GM12878 (cell line): Measurements from ENCODE around the gene ZNF678. TPM values are rescaled to one million over a fixed set of nuclear protein-coding genes. Genes with fewer than 3 reads are reported as not detected.

Experiments
- ATF3 ChIP-seq: IDR thresholded peaks from 2 replicates; pipeline ENCODE4 v1.6.1; 2011; ENCODE audit warnings: low read depth, mild to moderate bottlenecking, low read length, moderate library complexity, borderline replicate concordance; ENCODE audit errors: extremely low read depth
- CBFB ChIP-seq: IDR thresholded peaks from 2 replicates; pipeline ENCODE4 v1.6.1; 2016; ENCODE audit warnings: antibody characterized with exemption, low read depth
- CUX1 ChIP-seq: IDR thresholded peaks from 2 replicates; pipeline ENCODE4 v1.6.1; 2012; ENCODE audit warnings: improper control_type of control experiment, low read depth, low read length; ENCODE audit not compliant: insufficient replicate concordance
- E2F4 ChIP-seq: IDR thresholded peaks from 2 replicates; pipeline ENCODE4 v1.6.1; 2012; ENCODE audit warnings: low read depth, low read length, improper control_type of control experiment
- GATAD2B ChIP-seq: fragments of 450-650 bp; conservative IDR thresholded peaks from 2 replicates; pipeline ENCODE4 v1.6.1; 2017; ENCODE audit warnings: low read depth, mild to moderate bottlenecking, moderate library complexity
- IRF5 ChIP-seq: fragments of 450-650 bp; IDR thresholded peaks from 2 replicates; pipeline ENCODE4 v1.6.1; 2017; ENCODE audit warnings: borderline replicate concordance
- LARP7 ChIP-seq: fragments of 450-650 bp; IDR thresholded peaks from 2 replicates; pipeline ENCODE4 v1.6.1; 2017; ENCODE audit warnings: mild to moderate bottlenecking
- MTA3 ChIP-seq: IDR thresholded peaks from 2 replicates; pipeline ENCODE4 v1.6.1; 2012; ENCODE audit warnings: low read length, inconsistent platforms, borderline replicate concordance
- MYC ChIP-seq: IDR thresholded peaks from 2 replicates; pipeline ENCODE4 v1.6.1; 2011; ENCODE audit warnings: mild to moderate bottlenecking, low read length, moderate library complexity, inconsistent platforms; ENCODE audit not compliant: insufficient read depth, insufficient replicate concordance, insufficient read length, severe bottlenecking
- NRF1 ChIP-seq: conservative IDR thresholded peaks from 2 replicates; pipeline ENCODE4 v1.6.1; 2011; ENCODE audit warnings: mild to moderate bottlenecking, low read depth, low read length, improper control_type of control experiment
- PML ChIP-seq: IDR thresholded peaks from 2 replicates; pipeline ENCODE4 v1.6.1; 2012; ENCODE audit warnings: low read length, inconsistent platforms
- RAD51 ChIP-seq: fragments of 450-650 bp; IDR thresholded peaks from 2 replicates; pipeline ENCODE4 v1.6.1; 2016; ENCODE audit warnings: moderate library complexity, mild to moderate bottlenecking, inconsistent platforms
- RBBP5 ChIP-seq: fragments of 200-600 bp; sonication (generic); conservative IDR thresholded peaks from 2 replicates; pipeline ENCODE4 v1.6.1; 2016
- SMAD1 ChIP-seq: fragments of 450-650 bp; IDR thresholded peaks from 2 replicates; pipeline ENCODE4 v1.6.1; 2018; ENCODE audit warnings: mild to moderate bottlenecking, low read depth; ENCODE audit not compliant: partially characterized antibody
- SMARCA5 ChIP-seq: fragments of 450-650 bp; IDR thresholded peaks from 2 replicates; pipeline ENCODE4 v1.6.1; 2017; ENCODE audit warnings: mild to moderate bottlenecking
- SPI1 ChIP-seq: IDR thresholded peaks from 2 replicates; pipeline ENCODE4 v1.6.1; 2011; ENCODE audit warnings: low read depth, mild to moderate bottlenecking, low read length, moderate library complexity, borderline replicate concordance; ENCODE audit not compliant: insufficient read depth
- YY1 ChIP-seq: IDR thresholded peaks from 2 replicates; pipeline ENCODE4 v1.6.1; 2011; ENCODE audit warnings: low read depth, mild to moderate bottlenecking, low read length
- ZBTB11 ChIP-seq: fragments of 450-650 bp; formaldehyde crosslinking; IDR thresholded peaks from 2 replicates; pipeline ENCODE4 v1.5.0; 2022; ENCODE audit warnings: mild to moderate bottlenecking, missing genetic modification characterization
- polyA plus RNA-seq, 11 experiments: library from polyadenylated mRNA; depleted of rRNA in 4 of 11; unstranded in 6 of 11; stranded (reverse) in 5 of 11; fragments of >200 nt; fragmentation: Nextera tagmentation in 4 of 11; fragmentation: Illumina TruSeq in 1 of 11; extraction: Ambion mirVana in 4 of 11; extraction: Trizol in 1 of 11; gene quantifications; 1 replicate in 1 of 11; 2 replicates in 10 of 11; pipeline versions ENCODE4 v1.2.1 to v1.2.3, GENCODE V29; 2011 to 2016; ENCODE audit warnings: inconsistent platforms in 2 of 11, missing spikeins in 2 of 11, low read depth in 1 of 11
- total RNA-seq, 4 experiments: library from RNA; depleted of rRNA in 3 of 4; stranded (reverse); fragments of >200 nt in 3 of 4; fragmentation: Illumina TruSeq in 1 of 4; extraction: Trizol in 1 of 4; gene quantifications; 2 replicates each; pipeline versions ENCODE4 v1.2.1 to v1.2.3, GENCODE V29; 2013 to 2021

ZNF678 gene
- total and polyA plus RNA-seq, 10 of the 15 experiments (the other 5 are each of a cell fraction or from before 2014, with no cell fraction given), result 1.4 to 10.4 (median 3.5) TPM

GRCh38 chr1:227563324-227564201 lies at the start of gene ZNF678 (continued):
- TF ChIP-seq ATF3 (no peak), IRF5 (no peak), RAD51 (no peak), YY1 (peak; percentile 96), RBBP5 (no peak), PML (peak; percentile 72; the same call in 1 of the 2 replicates), SMAD1 (no peak), ZBTB11 (CRISPR knock-in tag) (no peak), GATAD2B (peak; percentile 78), LARP7 (no peak), NRF1 (no peak), MYC (no peak), E2F4 (peak; percentile 75), CUX1 (no peak), CBFB (0 out of 2 replicates have a peak, but pooled peaks have one; percentile 18), SPI1 (no peak), SMARCA5 (0 out of 2 replicates have a peak, but pooled peaks have one; percentile 31), MTA3 (no peak)
